ENCODE results near the gene DCAF5.
"Not testable (repeated sequence)": the region's sequence is repeated elsewhere in the genome, so short reads cannot be mapped to it uniquely, and the experiment has no call there.

DCAF5 gene

DNA sequence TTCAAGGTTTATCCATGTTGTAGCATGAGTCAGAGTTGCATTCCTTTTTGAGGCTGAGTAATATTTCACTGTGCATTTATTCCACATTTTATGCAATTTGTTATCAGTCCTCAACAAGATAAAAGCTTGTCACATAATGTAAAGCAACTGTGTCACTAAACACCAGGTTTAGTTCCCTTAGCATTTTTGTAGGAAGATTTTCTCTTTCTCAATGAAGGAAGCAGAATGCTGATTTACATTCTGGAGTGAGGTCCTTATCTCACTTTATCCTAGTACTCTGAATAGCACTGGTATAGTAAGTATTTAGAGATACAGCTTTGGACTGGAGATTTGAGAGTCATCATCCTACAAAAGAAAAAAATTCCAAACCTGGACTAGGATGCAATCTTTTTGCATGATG lies 28.6 kb upstream of the DCAF5 start:
- DNase-seq (ENCODE audit: low read depth): no peak
- TF ChIP-seq, protein P1, sequence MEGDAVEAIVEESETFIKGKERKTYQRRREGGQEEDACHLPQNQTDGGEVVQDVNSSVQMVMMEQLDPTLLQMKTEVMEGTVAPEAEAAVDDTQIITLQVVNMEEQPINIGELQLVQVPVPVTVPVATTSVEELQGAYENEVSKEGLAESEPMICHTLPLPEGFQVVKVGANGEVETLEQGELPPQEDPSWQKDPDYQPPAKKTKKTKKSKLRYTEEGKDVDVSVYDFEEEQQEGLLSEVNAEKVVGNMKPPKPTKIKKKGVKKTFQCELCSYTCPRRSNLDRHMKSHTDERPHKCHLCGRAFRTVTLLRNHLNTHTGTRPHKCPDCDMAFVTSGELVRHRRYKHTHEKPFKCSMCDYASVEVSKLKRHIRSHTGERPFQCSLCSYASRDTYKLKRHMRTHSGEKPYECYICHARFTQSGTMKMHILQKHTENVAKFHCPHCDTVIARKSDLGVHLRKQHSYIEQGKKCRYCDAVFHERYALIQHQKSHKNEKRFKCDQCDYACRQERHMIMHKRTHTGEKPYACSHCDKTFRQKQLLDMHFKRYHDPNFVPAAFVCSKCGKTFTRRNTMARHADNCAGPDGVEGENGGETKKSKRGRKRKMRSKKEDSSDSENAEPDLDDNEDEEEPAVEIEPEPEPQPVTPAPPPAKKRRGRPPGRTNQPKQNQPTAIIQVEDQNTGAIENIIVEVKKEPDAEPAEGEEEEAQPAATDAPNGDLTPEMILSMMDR (IDR thresholded peaks at IDR 0.05; ENCODE audit: low read depth, low read length): no peak
- TF ChIP-seq, protein P2, sequence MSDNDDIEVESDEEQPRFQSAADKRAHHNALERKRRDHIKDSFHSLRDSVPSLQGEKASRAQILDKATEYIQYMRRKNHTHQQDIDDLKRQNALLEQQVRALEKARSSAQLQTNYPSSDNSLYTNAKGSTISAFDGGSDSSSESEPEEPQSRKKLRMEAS (IDR thresholded peaks at IDR 0.05; ENCODE audit: low read depth, low read length): no peak
- TF ChIP-seq MYC (IDR thresholded peaks at IDR 0.05; ENCODE audit: low read depth, low read length) (no peak), POLR2A (IDR thresholded peaks at IDR 0.05; ENCODE audit: extremely low read depth, insufficient read length) (no peak)
- H3K4me3 ChIP-seq (ENCODE audit: low read depth, low read length): no peak overlapping the region

DNA sequence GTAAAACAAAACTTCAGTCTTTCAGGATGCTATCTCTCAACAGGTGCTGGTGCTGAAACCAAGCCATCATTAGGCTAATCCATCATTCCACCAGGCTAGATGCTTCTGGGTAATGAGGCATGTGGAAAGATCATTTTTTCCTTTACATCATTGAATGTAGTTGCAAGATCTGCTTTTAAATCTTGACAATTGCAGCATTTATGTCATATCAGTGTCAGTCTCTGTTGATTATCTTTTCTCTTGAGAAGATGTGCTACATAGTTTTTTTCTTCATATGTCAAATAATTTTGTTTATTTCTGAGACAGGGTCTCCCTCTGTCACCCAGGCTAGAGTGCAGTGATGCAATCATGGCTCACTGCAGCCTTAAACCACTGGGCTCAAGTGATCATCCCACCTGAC lies 22.2 kb upstream of the DCAF5 start:
- H3K4me3 ChIP-seq (ENCODE audit: low read depth, low read length): no peak overlapping the region
- no peak for TF ChIP-seq MYC (IDR thresholded peaks at IDR 0.05; ENCODE audit: low read depth, low read length)
- TF ChIP-seq, protein P2 (IDR thresholded peaks at IDR 0.05; ENCODE audit: low read depth, low read length): no peak
- TF ChIP-seq, protein P1 (IDR thresholded peaks at IDR 0.05; ENCODE audit: low read depth, low read length): no peak
- TF ChIP-seq POLR2A (IDR thresholded peaks at IDR 0.05; ENCODE audit: extremely low read depth, insufficient read length): no peak
- no peak for DNase-seq (ENCODE audit: low read depth)

DNA sequence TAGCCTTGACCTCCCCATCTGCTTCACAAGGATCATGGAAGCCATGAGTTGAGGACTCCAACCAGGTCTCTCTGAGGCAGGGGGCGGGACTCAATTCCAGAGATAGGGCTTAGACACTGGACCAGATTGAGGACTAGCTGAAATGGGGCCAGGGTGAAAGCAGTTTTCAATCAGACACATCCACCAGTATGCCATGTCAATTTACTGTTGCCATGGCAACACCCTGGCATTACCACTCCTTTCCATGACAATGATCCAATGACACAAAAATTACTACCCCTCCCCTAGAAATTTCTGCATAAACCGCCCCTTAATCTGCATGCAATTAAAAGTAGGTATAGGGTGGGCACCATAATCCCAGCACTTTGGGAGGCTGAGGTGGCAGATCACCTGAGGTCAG lies 18.6 kb upstream of the DCAF5 start:
- no peak overlapping the region for H3K4me3 ChIP-seq (ENCODE audit: low read depth, low read length)
- TF ChIP-seq, protein P2 (IDR thresholded peaks at IDR 0.05; ENCODE audit: low read depth, low read length): no peak
- TF ChIP-seq POLR2A (IDR thresholded peaks at IDR 0.05; ENCODE audit: extremely low read depth, insufficient read length): no peak
- TF ChIP-seq, protein P1 (IDR thresholded peaks at IDR 0.05; ENCODE audit: low read depth, low read length): no peak
- no peak for TF ChIP-seq MYC (IDR thresholded peaks at IDR 0.05; ENCODE audit: low read depth, low read length)
- DNase-seq (ENCODE audit: low read depth): no peak

DNA sequence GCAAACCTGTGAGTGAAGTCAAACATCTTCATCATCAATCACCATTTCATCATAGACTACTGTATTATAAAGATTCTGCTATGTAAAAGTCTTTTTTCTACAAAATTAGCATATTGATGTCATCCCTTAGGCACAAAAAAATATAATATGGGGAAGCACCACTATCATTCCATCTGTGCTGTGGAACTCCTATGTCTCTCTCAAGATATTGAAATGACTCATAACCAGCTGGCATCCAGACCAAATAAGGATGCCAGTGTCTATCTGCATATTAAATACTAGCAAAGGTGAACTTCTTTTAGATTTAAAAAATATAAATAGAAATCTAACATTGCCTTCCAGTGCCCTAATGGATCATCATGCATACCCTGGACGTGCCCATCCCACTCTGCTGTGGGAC lies 17.9 kb upstream of the DCAF5 start:
- TF ChIP-seq POLR2A (IDR thresholded peaks at IDR 0.05; ENCODE audit: extremely low read depth, insufficient read length) (no peak), MYC (IDR thresholded peaks at IDR 0.05; ENCODE audit: low read depth, low read length) (no peak)
- TF ChIP-seq, protein P2 (IDR thresholded peaks at IDR 0.05; ENCODE audit: low read depth, low read length): no peak
- TF ChIP-seq, protein P1 (IDR thresholded peaks at IDR 0.05; ENCODE audit: low read depth, low read length): no peak

DNA sequence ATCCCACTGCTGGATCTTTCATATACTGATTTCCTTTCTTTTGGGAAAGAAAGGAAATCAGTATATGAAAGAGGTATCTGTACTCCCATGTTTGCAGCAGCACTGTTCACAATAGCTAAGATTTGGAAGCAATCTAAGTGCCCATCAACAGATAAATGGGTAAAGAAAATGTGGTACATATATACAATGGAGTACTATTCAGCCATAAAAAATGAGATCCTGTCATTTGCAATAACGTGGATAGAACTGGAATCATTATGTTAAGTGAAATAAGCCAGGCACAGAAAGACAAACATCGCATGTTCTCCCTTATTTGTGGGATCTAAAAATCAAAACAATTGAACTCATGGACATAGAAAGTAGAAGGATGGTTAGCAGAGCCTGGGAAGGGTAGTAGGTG lies 12.9 kb upstream of the DCAF5 start:
- not testable (repeated sequence) for DNase-seq (ENCODE audit: low read depth); H3K4me3 ChIP-seq (ENCODE audit: low read depth, low read length)

More for the DNA sequence above, 17.9 kb upstream of the DCAF5 start:
- H3K4me3 ChIP-seq (ENCODE audit: low read depth, low read length): no peak overlapping the region
- no peak for DNase-seq (ENCODE audit: low read depth)

DNA sequence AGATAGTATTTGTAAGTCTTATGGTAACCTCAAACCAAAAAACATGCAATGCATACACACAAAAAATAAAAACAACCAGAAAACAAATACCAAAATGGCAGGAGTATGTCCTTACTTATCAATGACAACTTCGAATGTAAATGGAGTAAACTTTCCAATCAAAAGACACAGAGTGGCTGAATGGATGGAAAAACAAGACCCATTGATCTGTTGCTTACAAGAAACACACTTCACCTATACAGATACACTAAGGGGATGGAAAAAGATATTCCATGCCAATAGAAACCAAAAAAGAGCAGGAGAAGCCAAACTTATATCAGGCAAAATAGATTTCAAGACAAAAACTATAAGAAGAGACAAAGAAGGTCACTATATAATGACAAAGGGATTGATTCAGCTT lies 8.7 kb upstream of the DCAF5 start:
- H3K4me3 ChIP-seq (ENCODE audit: low read depth, low read length): no peak overlapping the region
- DNase-seq (ENCODE audit: low read depth): no peak
- TF ChIP-seq, protein P2 (IDR thresholded peaks at IDR 0.05; ENCODE audit: low read depth, low read length): no peak
- TF ChIP-seq, protein P1 (IDR thresholded peaks at IDR 0.05; ENCODE audit: low read depth, low read length): no peak

Data from NB4 (cell line).